GM03348 (cell line): Measurements from ENCODE around the gene APOC4.
"Not testable (repeated sequence)": the region's sequence is repeated elsewhere in the genome, so short reads cannot be mapped to it uniquely, and the experiment has no call there.

Source experiments
- DNase-seq: peaks from one replicate; pipeline ENCODE4 v3.0.0; 2012; ENCODE audit warnings: low spot score

The APOC4 gene

DNA sequence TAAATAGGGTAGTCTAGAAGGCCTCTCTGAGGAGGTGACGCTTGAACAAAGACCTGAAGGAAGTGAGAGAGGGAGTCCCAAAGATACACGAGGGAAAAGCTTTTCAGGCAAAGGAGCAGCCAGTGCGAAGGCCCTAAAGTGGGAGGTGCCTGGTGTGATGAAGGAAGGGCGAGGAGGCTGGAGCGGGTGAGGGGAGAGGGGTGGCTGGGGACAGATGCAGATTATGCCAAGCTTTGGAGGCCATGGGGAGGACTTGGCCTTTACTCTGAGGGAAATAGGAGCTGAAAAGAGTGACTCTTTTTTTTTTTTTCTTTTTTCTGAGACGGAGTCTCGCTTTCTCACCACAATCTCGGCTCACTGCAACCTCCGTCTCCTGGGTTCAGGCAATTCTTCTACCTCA lies 16.1 kb downstream of the APOC4 start:
- DNase-seq, result no peak

DNA sequence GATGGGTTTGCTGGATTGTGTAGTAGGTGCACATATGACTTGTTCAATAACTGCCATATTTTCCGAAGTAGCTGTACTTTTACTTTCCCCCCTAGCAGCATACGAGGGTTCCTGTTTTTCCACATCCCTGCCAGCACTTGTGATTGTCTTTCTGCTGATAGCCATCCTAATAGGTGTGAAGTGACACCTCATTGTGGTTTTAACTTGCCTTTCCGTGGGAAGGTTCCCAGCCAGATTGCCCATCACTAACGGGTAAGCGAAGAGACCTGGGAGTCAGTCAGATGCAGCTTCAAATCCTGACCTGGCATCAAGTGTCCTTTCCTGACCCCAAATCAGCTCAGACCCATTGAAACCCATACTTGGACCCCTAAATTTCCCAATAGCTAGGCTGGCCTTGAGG lies 17.7 kb downstream of the APOC4 start:
- DNase-seq, result no peak

DNA sequence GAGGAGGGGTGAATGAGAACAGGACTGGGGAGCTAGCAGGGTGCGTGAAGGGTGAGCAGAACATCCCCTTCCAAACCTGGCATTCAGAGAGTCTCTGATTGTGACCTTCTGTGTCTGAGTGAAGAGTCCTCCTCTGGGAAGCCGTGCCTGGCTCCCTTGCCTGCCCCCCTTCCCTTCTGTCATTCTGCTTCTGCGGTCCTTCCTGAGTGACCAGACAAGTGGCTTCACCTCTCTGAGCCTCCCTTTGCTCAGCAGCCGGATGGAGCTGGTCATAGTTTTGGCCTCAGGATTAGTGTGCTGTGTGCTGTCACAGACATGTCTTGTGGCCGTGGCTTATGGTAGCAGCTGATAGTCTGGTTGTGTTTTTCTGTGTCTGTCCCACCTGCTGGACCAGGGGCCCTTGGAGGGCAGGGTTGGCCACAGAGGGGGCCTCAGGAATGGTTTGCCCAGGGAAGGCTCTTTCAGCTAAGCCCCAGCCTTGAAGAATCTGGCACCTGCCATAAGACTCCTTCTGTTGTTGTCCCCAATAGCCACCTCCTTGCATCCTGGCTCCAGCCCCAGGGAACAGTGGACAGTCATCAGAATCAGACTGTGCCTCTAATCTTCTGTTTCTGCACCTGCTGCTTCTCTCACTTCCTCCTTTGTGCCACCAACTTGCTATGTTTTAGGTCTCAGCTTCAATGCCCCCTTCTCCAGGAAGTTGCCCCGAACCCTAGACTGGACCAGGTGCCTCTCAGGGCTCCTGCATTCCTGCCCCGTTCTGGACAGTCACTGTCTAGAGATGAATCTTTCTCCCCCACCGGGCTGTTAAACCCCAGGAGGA lies 19.1 kb downstream of the APOC4 start:
- DNase-seq, result no peak

DNA sequence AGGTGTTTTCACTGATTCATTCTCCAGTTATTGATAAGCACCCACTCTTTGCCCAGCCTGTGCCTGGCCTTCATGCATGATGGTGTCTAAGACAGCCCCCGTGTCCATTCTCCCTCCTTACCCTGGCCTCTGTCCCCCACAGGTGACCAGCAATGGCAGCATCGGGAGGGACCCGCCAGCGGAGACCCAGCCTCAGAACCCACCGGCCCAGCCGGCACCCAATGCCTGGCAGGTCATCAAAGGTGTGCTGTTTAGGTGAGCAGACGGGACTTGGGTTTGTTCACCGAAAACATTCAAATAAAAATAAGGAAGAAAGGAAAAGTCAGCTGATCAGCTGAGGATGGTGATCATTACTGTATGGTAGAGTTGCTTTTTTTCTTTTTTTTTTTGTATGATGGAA lies 19.8 kb downstream of the APOC4 start:
- no peak for DNase-seq

DNA sequence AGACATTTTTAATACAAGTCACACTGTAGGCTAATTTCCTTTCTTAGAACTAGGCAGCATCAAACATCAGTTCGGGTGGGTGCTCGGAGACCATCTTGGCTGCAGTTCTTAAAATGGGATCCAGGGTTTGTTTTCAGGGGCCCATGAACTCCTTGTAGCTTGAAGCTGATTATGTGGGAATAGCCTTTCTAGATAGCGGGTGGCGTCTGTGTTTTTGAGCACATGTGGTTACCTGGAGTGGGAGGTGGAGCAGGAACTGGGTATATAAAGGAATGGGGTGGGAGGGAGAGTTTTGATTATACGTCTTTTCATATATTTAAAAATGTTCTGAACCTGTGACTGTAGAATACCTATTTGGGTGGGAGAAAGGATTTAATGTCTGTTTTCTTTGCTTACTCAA lies 26.1 kb downstream of the APOC4 start:
- no peak for DNase-seq

DNA sequence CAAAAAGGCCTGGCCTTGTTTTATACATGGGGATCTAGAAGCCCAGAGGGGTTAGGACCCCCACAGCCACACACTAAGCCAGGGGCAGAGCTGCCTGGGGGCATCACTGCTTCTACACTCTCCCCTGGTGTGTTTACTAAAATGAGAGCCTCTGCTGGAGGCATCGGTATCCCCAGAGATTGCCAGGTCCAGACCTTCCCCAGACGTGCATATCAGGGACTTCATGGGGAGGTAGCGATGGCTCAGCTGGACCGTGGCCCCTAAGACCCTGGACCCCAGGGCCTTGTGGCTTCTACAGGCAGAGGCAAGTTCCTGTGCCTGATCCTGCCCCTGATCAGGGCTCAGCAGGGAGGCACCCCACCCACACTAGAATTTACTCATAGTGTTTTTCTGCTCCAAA lies 26.6 kb downstream of the APOC4 start:
- DNase-seq, result no peak

DNA sequence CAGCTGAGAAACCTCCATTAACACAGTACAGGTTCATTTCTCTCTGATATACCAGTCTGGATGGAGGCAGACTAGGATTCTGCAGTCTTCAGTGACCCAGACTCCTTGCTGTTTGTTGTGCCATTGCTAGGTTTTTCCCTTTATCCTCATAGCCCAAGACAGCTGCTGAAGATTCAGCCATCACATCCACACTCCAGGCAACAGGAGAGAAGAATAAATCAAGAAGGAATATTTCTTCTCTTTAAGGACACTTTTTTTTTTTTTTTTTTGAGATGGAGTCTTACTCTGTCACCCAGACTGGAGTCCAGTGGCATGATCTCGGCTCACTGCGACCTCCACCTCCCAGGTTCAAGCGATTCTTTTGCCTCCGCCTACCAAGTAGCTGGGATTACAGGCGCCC lies 27.4 kb downstream of the APOC4 start:
- no peak for DNase-seq

DNA sequence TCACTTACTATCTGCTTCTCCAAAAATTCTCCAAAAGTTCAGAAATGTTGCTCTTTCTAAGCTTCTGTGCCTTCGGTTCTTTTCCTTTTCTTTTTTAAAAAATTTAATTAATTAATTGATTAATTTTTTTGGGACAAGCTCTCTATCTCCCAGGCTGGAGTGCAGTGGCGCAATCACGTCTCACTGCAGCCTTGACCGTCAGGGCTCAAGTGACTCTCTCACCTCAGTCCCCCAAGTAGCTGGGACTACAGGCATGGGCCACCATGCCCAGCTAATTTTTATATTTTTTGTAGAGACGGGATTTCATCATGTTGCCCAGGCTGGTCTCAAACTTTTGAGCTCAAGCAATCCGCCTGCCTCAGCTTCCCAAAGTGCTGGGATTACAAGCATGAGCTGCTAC lies 29.4 kb downstream of the APOC4 start:
- DNase-seq, result not testable (repeated sequence)

DNA sequence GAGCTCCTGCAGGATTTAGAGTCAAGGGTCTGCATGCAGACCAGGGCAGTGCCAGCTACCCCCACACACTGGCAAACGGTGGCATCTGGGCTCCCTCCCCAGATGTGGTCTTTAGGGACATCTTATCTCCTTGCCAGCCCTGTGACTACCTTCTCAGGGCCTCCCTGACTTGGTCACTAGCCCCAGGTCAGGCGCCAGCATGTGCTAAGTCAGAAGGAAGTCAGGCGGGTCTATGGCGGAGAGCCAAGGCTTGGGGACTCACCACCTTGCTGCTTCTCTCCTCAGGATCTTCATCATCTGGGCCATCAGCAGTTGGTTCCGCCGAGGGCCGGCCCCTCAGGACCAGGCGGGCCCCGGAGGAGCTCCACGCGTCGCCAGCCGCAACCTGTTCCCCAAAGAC lies 30.8 kb downstream of the APOC4 start:
- no peak for DNase-seq

DNA sequence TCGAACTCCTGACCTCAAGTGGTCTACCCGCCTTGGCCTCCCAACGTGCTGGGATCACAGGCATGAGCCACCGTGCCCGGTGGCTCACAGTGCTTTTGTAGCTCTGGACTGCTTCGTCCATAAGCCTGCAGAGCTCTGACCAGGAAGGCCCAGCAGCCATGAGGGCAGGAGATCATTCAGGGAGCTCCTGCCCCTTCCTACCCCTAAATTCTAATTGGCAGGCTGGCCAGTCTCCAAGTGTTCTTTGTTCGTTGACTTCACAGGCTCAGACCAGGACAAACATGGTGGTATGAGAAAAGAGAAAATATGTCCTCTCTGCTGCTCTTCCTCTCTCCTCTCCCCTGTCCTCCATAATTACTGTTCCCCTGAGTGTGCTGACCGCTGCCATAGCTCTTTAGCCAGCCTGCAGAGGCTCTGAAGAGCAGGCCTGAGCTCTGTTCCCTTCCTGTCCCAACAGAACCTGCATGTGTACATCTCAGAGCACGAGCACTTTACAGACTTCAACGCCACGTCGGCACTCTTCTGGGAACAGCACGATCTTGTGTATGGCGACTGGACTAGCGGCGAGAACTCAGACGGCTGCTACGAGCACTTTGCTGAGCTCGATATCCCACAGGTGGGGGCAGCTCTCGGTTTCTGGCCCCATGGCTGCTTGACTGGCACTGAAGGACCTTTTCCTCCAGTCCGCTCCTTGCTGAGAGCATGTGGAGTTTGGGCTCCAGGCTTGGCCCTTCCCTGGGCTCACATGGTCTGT lies 32.1 kb downstream of the APOC4 start:
- DNase-seq, result no peak

DNA sequence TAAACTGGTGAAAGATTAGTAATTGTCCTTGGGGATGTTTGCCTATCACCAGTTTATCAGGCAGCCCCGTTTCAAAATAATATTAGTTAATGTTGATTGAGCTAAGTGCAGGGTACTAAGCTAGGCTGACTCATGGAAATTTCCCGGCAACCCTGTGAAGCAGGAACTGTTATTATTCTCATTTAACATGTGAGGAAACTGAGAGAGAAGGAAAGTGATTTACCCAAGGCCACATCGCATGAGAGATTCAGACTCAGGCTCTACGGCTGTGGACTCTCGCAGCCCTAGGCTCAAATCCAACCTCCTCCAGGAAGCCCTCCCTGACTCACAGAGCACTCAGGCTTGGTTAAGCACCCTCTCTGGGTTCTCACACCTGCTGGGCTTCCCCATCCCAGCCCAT lies 32.8 kb downstream of the APOC4 start:
- DNase-seq, result no peak

DNA sequence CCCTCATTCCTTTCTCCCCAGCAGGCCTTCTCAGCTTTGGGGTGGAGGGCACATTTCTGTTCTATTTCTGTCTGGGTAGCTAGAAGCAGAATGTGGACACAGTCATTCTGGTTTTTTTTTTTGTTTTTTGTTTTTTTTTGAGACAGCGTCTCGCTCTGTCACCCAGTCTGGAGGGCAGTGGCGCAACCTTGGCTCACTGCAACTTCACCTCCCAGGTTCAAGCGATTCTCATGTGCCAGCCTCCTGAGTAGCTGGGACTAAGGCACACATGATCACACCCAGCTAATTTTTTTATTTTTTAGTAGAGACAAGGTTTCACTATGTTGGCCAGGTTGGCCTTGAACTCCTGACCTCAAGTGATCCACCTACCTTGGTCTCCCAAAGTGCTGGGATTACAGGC lies 33.4 kb downstream of the APOC4 start:
- no peak for DNase-seq

DNA sequence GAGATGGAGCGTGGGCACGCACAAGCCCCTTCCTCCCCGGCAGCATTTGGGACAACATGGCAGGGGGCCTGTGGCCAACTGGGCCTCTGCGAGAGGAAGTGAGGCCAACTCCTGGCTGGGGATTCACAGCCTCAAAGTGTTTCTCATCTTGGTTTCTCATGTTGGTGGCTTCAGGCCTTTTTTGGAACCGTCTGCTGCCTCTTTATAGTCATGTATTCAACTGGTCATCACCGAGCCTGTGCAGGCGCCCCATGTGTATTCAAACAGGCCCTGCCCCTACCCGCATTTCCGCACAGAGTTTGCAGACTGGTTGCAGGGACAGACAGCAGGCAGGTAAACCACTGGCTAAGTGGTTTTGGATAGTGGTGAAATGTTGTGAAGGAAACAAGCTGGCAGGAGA lies 42.0 kb downstream of the APOC4 start:
- no peak for DNase-seq

DNA sequence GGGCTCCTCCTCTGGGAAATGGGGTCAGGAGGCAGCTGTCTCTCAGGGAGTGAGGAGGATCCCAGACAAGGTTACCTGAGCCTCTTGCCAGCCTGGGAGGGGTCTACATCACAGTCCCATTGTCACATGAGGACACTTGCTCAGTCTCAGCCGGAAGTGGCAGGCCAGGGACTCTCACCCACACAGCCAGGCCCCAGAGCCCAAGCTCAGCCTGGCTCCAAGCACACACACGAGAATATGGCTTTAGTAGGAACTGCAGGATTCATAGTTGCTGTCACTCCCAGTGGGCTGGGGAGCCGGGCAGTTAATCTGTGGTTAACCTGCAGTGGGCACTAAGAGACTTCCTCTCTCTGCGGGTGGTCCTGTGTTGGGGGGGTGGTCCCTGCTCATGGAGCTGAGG lies 43.4 kb downstream of the APOC4 start:
- DNase-seq, result no peak

DNA sequence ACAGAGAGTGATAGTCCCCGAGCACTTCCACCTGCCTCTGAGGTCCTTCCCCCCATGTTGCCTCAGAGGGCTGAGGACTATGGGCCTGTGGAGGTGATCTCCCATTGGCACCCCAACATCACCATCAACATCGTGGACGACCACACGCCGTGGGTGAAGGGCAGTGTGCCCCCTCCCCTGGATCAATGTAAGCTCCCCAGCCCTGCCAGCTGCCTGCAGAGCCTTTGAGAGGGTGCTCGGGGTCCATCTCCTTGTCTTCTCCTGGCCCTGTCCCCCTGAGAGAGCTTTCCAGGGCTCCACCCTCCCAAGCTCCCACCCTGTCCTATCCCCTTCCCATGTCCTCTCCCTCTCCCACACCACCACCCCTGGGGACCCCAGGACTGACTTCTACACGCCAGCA lies 44.4 kb downstream of the APOC4 start:
- no peak for DNase-seq

DNA sequence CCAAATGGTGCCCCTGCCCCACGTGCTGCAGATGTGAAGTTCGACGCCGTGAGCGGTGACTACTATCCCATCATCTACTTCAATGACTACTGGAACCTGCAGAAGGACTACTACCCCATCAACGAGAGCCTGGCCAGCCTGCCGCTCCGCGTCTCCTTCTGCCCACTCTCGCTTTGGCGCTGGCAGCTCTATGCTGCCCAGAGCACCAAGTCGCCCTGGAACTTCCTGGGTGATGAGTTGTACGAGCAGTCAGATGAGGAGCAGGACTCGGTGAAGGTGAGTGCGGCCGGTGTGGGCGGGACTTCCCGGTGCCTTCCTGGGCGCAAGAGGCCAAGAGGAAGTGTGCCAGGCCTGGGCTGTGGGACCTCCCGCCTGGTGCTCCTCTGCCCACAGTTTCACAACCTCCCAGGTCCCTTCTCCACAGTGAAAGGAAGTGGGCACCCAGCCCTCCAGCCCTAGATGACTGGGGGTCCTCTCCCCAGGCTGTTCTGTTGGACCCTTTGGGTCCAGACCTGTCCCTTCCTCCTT lies 45.2 kb downstream of the APOC4 start:
- DNase-seq, result no peak

DNA sequence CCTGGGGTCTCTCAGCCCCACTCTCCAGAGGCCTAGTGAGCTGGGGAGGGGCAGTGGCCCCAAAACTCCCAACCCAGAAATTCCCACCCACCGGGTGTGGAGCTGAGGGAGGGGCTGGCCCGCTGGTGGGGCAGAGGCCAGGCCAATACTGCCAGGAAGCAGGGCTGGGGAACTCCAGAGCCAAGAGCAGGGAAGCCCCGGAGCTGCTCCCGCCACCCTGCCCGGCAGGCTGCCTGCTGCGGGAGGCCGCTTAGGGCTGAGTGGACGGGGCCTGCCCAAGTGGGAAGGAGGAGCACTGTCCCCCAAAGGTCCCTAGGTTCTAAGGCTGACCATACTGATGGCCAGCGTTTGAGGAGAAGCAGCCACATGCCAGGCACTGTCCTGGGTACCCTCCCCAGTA lies 46.2 kb downstream of the APOC4 start:
- DNase-seq, result no peak

DNA sequence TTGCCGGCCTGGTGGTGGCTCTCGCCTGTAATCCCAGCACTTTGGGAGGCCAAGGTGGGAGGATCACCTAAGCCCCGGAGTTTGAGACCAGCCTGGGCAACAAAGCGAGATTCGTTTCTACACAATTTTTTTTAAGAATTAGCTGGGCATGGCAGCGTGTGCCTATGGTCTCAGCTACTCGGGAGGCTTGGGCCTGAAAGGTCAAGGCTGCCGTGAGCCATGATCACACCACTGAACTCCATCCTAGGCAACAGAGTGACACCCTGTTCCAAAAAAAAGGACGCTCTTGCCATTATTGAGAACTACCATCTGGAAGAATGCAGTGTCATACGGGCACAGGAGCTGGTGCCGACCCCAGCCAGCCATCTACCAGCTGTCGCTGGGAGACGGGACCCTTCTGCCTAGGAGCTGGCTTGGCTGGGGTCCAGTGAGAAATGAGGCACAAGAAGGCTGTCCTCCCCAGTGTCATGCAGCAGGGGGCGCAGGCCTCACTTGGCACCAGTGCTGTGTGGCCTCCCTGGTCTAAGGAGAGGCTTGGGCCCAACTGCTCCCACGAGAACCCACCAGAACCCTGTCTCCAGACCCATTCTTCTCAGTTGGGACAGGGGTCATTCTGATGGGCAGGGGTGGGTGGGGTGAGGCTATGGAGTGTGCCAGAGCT lies 47.0 kb downstream of the APOC4 start:
- DNase-seq, result peak; percentile 87

DNA sequence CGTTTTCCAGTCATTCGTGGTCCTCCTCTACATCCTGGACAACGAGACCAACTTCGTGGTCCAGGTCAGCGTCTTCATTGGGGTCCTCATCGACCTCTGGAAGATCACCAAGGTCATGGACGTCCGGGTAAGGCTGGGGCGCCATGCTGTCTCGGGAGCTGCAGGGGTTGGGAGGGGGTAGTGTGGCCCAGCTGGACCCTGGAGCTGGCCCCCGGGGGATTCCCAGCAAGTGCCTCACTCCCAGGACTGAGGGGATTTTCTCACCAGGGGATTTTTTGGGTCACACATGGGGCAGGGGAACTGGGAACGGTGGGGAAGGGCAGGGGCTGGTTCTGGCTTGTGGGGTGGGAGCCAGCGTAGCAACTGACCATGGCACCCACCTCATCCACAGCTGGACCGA lies 48.4 kb downstream of the APOC4 start:
- no peak for DNase-seq

DNA sequence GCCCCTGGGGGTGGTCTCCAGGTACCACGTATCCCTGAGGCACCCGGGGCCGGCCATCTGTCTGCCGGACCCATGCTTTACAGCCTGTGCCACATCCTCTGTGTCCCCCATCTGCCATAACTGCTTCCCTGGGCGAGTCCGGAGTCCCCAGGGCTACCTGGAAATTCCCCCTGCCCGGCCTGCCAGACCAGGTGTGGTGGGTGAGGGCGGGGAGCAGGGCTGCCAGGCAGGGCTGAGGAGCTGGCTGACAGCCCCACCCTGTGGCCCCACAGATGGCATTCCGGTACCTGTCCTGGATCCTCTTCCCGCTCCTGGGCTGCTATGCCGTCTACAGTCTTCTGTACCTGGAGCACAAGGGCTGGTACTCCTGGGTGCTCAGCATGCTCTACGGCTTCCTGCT lies 48.9 kb downstream of the APOC4 start:
- no peak for DNase-seq

DNA sequence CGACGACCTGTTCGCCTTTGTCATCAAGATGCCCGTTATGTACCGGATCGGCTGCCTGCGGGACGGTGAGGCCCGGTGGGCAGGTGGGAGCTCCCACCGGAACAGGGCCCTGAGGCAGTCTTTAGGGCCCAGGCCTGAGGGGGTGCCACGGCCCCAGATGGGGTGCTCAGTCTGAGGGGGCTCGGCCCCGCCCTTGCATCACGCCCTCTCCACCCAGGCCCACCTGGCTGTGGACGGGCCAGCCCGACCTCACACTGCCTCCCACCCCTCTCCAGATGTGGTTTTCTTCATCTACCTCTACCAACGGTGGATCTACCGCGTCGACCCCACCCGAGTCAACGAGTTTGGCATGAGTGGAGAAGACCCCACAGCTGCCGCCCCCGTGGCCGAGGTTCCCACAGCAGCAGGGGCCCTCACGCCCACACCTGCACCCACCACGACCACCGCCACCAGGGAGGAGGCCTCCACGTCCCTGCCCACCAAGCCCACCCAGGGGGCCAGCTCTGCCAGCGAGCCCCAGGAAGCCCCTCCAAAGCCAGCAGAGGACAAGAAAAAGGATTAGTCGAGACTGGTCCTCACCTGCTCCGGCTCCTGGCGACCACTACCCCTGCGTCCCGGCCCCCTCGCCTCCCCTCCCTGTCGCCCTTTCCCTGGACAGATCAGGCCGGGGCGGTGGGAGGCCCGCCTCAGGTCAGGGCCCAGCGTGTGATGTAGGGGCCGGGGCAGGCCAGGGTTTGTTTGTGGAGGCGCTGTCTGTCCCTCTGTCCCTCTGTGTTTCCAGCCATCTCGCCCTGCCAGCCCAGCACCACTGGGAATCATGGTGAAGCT lies 50.5 kb downstream of the APOC4 start:
- DNase-seq, result no peak

DNA sequence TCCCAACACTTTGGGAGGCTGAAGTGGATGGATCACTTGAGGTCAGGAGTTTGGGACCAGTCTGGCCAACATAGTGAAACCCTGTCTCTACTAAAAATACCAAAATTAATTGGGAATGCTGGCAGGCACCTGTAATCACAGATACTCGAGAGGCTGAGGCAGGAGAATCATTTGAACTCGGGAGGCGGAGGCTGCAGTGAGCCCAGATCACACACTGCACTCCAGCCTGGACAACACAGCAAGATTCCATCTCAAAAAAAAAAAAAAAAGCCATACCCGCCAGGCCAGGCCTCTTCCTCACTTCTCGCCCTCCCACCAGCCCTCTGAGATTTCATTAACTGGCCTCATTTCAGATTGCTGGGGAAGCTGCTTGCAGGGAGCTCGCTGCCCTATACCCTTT lies 51.5 kb downstream of the APOC4 start:
- DNase-seq, result no peak
